Thyroid gland (tissue), 4 donors: ENCODE results near the gene BRAT1. TPM values are rescaled to one million over a fixed set of nuclear protein-coding genes. Genes with fewer than 3 reads are reported as not detected.

Source experiments
- DNase-seq, 2 donors: peaks; one replicate each; pipeline ENCODE4 v3.0.0-alpha.2; 2019
- H3K27ac ChIP-seq, 3 donors: fragments of 200-600 bp; sonication (generic); 1 replicate in 2 of 3; 2 replicates in 1 of 3; pipeline ENCODE4 v1.5.1; 2016 to 2019; ENCODE audit warnings: mild to moderate bottlenecking in 1 of 3, moderate library complexity in 1 of 3
- H3K27me3 ChIP-seq: fragments of 200-600 bp; sonication (generic); one replicate; pipeline ENCODE4 v1.5.1; 2019
- H3K36me3 ChIP-seq, 2 donors: fragments of 200-600 bp; sonication (generic); one replicate each; pipeline ENCODE4 v1.5.1; 2016 to 2019
- H3K4me1 ChIP-seq, 2 donors: fragments of 200-600 bp; sonication (generic); one replicate each; pipeline ENCODE4 v1.5.1; 2017 to 2019
- H3K4me3 ChIP-seq, 3 donors: fragments of 200-600 bp; sonication (generic); replicated peaks in 1 of 3; 1 replicate in 2 of 3; 2 replicates in 1 of 3; pipeline ENCODE4 v1.5.1; 2016; ENCODE audit warnings: mild to moderate bottlenecking in 1 of 3
- H3K9me3 ChIP-seq: fragments of 200-600 bp; sonication (generic); one replicate; pipeline ENCODE4 v1.5.1; 2017
- CTCF ChIP-seq, 6 experiments: fragments of 200-600 bp in 3 of 6; fragments of 450-650 bp in 3 of 6; sonication (generic) in 3 of 6; IDR thresholded peaks; one replicate each; pipeline ENCODE4 v1.5.1; 2016 to 2019; ENCODE audit warnings: antibody characterized with exemption in 6 of 6, mild to moderate bottlenecking in 2 of 6, inconsistent platforms in 1 of 6, moderate library complexity in 1 of 6
- POLR2A ChIP-seq, 2 donors: fragments of 450-650 bp; IDR thresholded peaks; one replicate each; pipeline ENCODE4 v1.6.1; 2017; ENCODE audit warnings: antibody characterized with exemption in 2 of 2, mild to moderate bottlenecking in 2 of 2, moderate library complexity in 1 of 2
- WGBS, 2 donors: methylation state at CpG; one replicate each; pipeline ENCODE4 v1.1.5; 2017; 5-methylcytosine and 5-hydroxymethylcytosine counted together
- intact Hi-C: fragments of 100-400 bp; cut with DNase I; formaldehyde crosslinking; loops from one replicate; pipeline ENCODE4 v1.15.1; 2023
- total RNA-seq, 4 donors: library from RNA; depleted of rRNA; stranded (reverse); fragments of >200 nt; gene quantifications; one replicate each; pipeline ENCODE4 v1.2.3, GENCODE V29; 2016

The BRAT1 gene
- total RNA-seq, 4 donors from 2014 or later: 37.2 to 51.8 (median 45.6) TPM

- Histone ChIP-seq H3K36me3 (peaks cover 30 to 40% of the 10 kb centered on the region in 2 donors), H3K4me3 (no peak overlapping the region), H3K4me1 (no peaks in the 10 kb centered on the region), H3K27me3 (no peaks in the 10 kb centered on the region), H3K27ac (no peak overlapping the region), H3K9me3 (no peaks in the 10 kb centered on the region)
- no peak for DNase-seq
- no peak for TF ChIP-seq POLR2A (IDR thresholded peaks at IDR 0.05)
- no peak for TF ChIP-seq CTCF (IDR thresholded peaks at IDR 0.05)
- 88 to 93% methylated on average over 11 of the region's 11 CpGs for WGBS, 2 donors
- intact Hi-C loops: no loop called here
These were observed 46.6 kb upstream of the BRAT1 start for GRCh38 chr7:2601907-2602306.

- no peaks in the 10 kb centered on the region for H3K27me3 ChIP-seq
- no peaks in the 10 kb centered on the region for H3K4me1 ChIP-seq
- H3K9me3 ChIP-seq: no peaks in the 10 kb centered on the region
- H3K4me3 ChIP-seq: no peak overlapping the region
- WGBS, 2 donors: 87% methylated on average over 7 to 9 of the region's 9 CpGs
- intact Hi-C loops: no loop called here
- TF ChIP-seq CTCF (IDR thresholded peaks at IDR 0.05) (no peak), POLR2A (IDR thresholded peaks at IDR 0.05) (no peak)
- H3K36me3 ChIP-seq: peaks cover 30 to 42% of the 10 kb centered on the region in 2 donors
- no peak for DNase-seq
- no peak overlapping the region for H3K27ac ChIP-seq
These were observed 45.7 kb upstream of the BRAT1 start for GRCh38 chr7:2601065-2601464.

GRCh38 chr7:2598154-2598823, 43.0 kb upstream of the BRAT1 start:
- intact Hi-C loops: no loop called here
- peaks cover 50 to 64% of the 10 kb centered on the region in 2 donors for H3K36me3 ChIP-seq
- no peaks in the 10 kb centered on the region for H3K27me3 ChIP-seq

GRCh38 chr7:2597273-2597640, 41.9 kb upstream of the BRAT1 start:
- TF ChIP-seq CTCF (IDR thresholded peaks at IDR 0.05): no peak
- no peak for TF ChIP-seq POLR2A (IDR thresholded peaks at IDR 0.05)
- H3K27ac ChIP-seq: no peak overlapping the region
- WGBS, 2 donors: 86 to 89% methylated on average over 12 of the region's 13 CpGs
- no peaks in the 10 kb centered on the region for H3K4me1 ChIP-seq
- no peak for DNase-seq
- H3K4me3 ChIP-seq: no peak overlapping the region
- no peaks in the 10 kb centered on the region for H3K27me3 ChIP-seq
- no peaks in the 10 kb centered on the region for H3K9me3 ChIP-seq
- peaks cover 58 to 72% of the 10 kb centered on the region in 2 donors for H3K36me3 ChIP-seq
- intact Hi-C loops: no loop called here

More at GRCh38 chr7:2598154-2598823, 43.0 kb upstream of the BRAT1 start:
- Histone ChIP-seq H3K4me3 (no peak overlapping the region), H3K4me1 (no peaks in the 10 kb centered on the region), H3K9me3 (no peaks in the 10 kb centered on the region), H3K27ac (no peak overlapping the region)
- WGBS, 2 donors: 83 to 90% methylated on average over 18 to 29 of the region's 29 CpGs
- no peak for DNase-seq
- TF ChIP-seq POLR2A (IDR thresholded peaks at IDR 0.05) (no peak), CTCF (IDR thresholded peaks at IDR 0.05) (no peak)

GRCh38 chr7:2596464-2597272, 41.3 kb upstream of the BRAT1 start:
- intact Hi-C loops: no loop called here
- 92 to 95% methylated on average over 22 of the region's 22 CpGs for WGBS, 2 donors
- H3K4me1 ChIP-seq: no peaks in the 10 kb centered on the region
- DNase-seq: no peak
- TF ChIP-seq POLR2A (IDR thresholded peaks at IDR 0.05) (no peak), CTCF (IDR thresholded peaks at IDR 0.05) (no peak)
- H3K27ac ChIP-seq: no peak overlapping the region
- H3K9me3 ChIP-seq: no peaks in the 10 kb centered on the region
- no peaks in the 10 kb centered on the region for H3K27me3 ChIP-seq
- peaks cover 56 to 74% of the 10 kb centered on the region in 2 donors for H3K36me3 ChIP-seq
- no peak overlapping the region for H3K4me3 ChIP-seq
